ENCODE measurements around the gene TMEM98. TPM values are rescaled to one million over a fixed set of nuclear protein-coding genes. Genes with fewer than 3 reads are reported as not detected.
"Not testable (repeated sequence)": the region's sequence is repeated elsewhere in the genome, so short reads cannot be mapped to it uniquely, and the experiment has no call there.

Gene TMEM98
- total RNA-seq, 2 experiments from 2014 or later = 2.7 to 4.4 TPM

DNA sequence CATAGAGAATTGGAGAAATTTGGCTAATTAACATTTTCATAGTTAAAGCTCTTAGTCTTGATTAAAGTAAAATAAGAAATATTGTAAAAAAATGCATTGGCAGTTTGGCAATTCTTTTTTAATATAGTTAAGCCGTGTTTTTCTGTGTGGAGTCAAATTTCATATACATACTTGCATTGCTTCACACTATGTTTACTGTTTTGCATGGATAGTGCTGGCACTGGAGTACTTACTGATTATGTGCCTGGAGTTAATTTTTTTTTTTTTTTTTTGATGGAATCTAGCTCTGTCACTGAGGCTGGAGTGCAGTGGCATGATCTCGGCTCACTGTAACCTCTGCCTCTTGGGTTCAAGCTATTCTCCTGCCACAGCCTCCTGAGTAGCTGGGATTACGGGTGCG is 8.1 kb upstream of the TMEM98 start:
- H3K27me3 Mint-ChIP-seq; H3K4me3 Mint-ChIP-seq; H3K36me3 Mint-ChIP-seq (ENCODE audit: low read depth); H3K27ac Mint-ChIP-seq; DNase-seq; H3K9me3 Mint-ChIP-seq; POLR2A ChIA-PET: not testable (repeated sequence)
- CTCF ChIA-PET = interaction anchor here (0.7 to 1.4 kb wide), 5 partner anchors 8 to 137 kb away, joined by 3 read pairs; partner anchors contain the start of gene MYO1D
- peaks cover 34% of the 10 kb centered on the region for H3K4me1 Mint-ChIP-seq

DNA sequence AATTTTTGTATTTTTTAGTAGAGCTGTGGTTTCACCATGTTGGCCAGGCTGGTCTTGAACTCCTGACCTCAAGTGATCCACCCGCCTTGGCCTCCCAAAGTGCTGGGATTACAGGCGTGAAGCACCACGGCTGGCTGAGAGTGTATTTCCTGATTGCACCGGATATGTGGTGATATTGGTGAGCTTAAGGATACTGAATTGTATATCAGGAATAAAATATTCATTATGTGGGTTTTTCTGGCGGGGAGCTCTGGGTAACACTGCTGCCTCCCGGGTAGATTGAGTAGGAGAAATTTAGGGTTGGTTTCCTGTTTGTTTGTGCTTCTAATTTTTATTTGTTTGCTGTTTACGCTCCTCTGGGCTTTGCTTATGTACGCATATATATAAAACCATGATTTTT is 7.7 kb upstream of the TMEM98 start:
- Mint-ChIP-seq H3K4me3 (no peak overlapping the region), H3K4me1 (peaks cover 30% of the 10 kb centered on the region), H3K27ac (no peak overlapping the region), H3K36me3 (ENCODE audit: low read depth) (no peaks in the 10 kb centered on the region), H3K9me3 (no peaks in the 10 kb centered on the region), H3K27me3 (peaks cover 1% of the 10 kb centered on the region)
- ChIA-PET CTCF (interaction anchor here (1.0 to 1.4 kb wide), 4 partner anchors 9 to 137 kb away, joined by 3 read pairs; partner anchors contain the start of gene MYO1D), POLR2A (no interaction called here)
- DNase-seq = no peak

DNA sequence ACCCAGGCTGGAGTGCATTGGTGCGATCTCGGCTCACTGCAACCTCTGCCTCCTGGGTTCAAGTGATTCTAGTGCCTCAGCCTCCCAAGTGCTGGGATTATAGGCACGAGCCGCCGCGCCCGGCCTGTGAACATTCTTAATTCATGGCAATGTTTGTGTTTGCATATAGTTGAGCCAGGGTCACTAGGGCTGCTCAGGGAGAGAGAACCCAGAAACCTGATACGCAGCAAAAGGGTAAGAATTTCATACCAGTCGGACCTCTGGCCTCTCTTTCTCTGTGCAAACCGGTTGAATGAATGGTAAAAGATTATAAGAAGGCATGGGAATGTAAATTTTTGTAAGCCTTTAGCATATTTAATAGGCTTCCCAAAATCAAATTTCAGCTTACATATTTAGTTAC is 6.9 kb upstream of the TMEM98 start:
- Mint-ChIP-seq H3K27ac (no peak overlapping the region), H3K36me3 (ENCODE audit: low read depth) (no peaks in the 10 kb centered on the region), H3K9me3 (no peaks in the 10 kb centered on the region), H3K4me3 (no peak overlapping the region), H3K4me1 (peaks cover 23% of the 10 kb centered on the region), H3K27me3 (peaks cover 6% of the 10 kb centered on the region)
- CTCF ChIA-PET = interaction anchor here (1.0 to 1.4 kb wide), 3 partner anchors 11 to 138 kb away, joined by 3 read pairs; partner anchors contain the start of gene MYO1D
- POLR2A ChIA-PET = no interaction called here
- DNase-seq = no peak

GRCh38 chr17:32923905-32924304 is 4.0 kb upstream of the TMEM98 start:
- H3K27me3 Mint-ChIP-seq = peaks cover 19% of the 10 kb centered on the region
- H3K36me3 Mint-ChIP-seq (ENCODE audit: low read depth); POLR2A ChIA-PET; H3K4me1 Mint-ChIP-seq; CTCF ChIA-PET; H3K9me3 Mint-ChIP-seq; H3K27ac Mint-ChIP-seq; DNase-seq; H3K4me3 Mint-ChIP-seq: not testable (repeated sequence)

- CTCF ChIA-PET = no interaction called here
- no peak for DNase-seq
- H3K27ac Mint-ChIP-seq = no peak overlapping the region
- peaks cover 19% of the 10 kb centered on the region for H3K27me3 Mint-ChIP-seq
- no peaks in the 10 kb centered on the region for H3K36me3 Mint-ChIP-seq (ENCODE audit: low read depth)
- no peak overlapping the region for H3K4me3 Mint-ChIP-seq
- POLR2A ChIA-PET = no interaction called here
- no peaks in the 10 kb centered on the region for H3K9me3 Mint-ChIP-seq
- H3K4me1 Mint-ChIP-seq = peaks cover 5% of the 10 kb centered on the region
These were observed 1.8 kb upstream of the TMEM98 start for GRCh38 chr17:32926183-32926582.

DNA sequence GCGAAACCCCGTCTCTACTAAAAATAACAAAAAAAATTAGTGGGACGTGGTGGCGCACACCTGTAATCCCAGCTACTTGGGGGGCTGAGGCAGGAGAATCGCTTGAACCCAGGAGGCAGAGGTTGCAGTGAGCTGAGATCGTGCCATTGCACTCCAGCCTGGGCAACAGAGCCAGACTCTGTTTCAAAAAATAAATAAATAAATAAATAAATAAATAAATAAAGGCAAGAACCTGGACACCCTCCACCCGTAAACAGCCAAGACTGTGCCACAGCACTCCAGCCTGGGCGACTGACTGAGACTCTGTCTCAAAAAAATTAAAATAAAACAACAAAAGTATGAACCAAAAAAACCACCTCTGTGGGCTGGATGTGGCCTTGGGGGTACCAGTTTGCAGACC is 1.2 kb upstream of the TMEM98 start:
- DNase-seq; POLR2A ChIA-PET; H3K36me3 Mint-ChIP-seq (ENCODE audit: low read depth); CTCF ChIA-PET; H3K27ac Mint-ChIP-seq; H3K9me3 Mint-ChIP-seq; H3K4me1 Mint-ChIP-seq; H3K4me3 Mint-ChIP-seq: not testable (repeated sequence)
- peaks cover 25% of the 10 kb centered on the region for H3K27me3 Mint-ChIP-seq

- POLR2A ChIA-PET = interaction anchor here (1.7 to 2.4 kb wide), 2 partner anchors 9 to 12 kb away, joined by 6 to 7 read pairs; no protein-coding TSS in a partner anchor
- CTCF ChIA-PET = interaction anchor here (2.4 kb wide), 1 partner anchor 144 kb away, joined by 6 read pairs; no protein-coding TSS in a partner anchor
- no peak for DNase-seq
- Mint-ChIP-seq H3K27ac (no peak overlapping the region), H3K9me3 (no peaks in the 10 kb centered on the region), H3K4me1 (peaks cover 5% of the 10 kb centered on the region), H3K27me3 (peaks cover 26% of the 10 kb centered on the region), H3K36me3 (ENCODE audit: low read depth) (no peaks in the 10 kb centered on the region), H3K4me3 (peak overlapping the region; percentile 68)
These were observed 691 bp upstream of the TMEM98 start for GRCh38 chr17:32927201-32927723.

DNA sequence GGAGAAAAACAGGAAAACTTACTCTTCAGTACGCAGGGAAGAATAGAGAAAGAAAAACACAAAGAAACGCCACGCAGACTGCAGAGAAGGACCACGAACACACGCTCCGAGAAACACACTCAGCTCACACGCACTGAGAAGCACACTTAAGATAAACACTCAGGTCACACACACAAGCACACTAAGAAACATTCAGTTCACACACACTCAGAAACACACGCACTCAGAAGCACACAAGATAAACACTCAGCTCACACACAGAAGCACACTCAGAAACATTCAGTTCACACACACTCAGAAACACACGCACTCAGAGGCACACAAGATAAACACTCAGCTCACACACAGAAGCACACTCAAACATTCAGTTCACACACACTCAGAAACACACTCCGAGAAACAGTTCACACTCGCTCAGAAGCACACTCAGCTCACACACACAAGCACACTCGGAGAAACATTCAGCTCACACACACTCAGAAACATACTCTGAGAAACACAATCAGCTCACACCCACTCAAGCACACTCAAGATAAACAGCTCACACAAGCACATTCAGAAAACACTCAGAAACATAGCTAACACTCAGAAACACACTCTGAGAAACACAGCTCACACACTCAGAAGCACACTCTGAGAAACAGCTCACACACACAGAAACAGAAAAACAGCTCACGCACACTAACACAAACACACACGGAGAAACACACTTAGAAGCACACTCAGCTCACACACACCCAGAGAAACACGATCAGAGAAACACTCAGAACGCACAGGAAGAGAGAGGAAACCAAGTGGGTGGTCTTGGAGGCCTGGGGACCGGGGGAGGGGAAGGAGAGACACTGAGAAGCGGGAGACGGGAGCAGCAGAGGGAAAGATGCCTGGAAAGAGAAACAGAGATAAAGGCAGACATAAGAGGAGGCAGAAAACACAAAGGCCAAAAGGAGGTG is 908 bp downstream of the TMEM98 start:
- no peak for DNase-seq
- peaks cover 5% of the 10 kb centered on the region for H3K4me1 Mint-ChIP-seq
- H3K4me3 Mint-ChIP-seq = no peak overlapping the region
- ChIA-PET CTCF (interaction anchor here (0.7 to 2.4 kb wide), 4 partner anchors 12 to 146 kb away, joined by 3 to 6 read pairs (median 5); partner anchors contain the start of gene MYO1D), POLR2A (interaction anchor here (0.8 to 2.4 kb wide), 3 partner anchors 11 to 52 kb away, joined by 3 to 7 read pairs (median 6); partner anchors contain the start of gene MYO1D)
- H3K27me3 Mint-ChIP-seq = peaks cover 32% of the 10 kb centered on the region
- H3K36me3 Mint-ChIP-seq (ENCODE audit: low read depth) = no peaks in the 10 kb centered on the region
- no peak overlapping the region for H3K27ac Mint-ChIP-seq
- no peaks in the 10 kb centered on the region for H3K9me3 Mint-ChIP-seq

DNA sequence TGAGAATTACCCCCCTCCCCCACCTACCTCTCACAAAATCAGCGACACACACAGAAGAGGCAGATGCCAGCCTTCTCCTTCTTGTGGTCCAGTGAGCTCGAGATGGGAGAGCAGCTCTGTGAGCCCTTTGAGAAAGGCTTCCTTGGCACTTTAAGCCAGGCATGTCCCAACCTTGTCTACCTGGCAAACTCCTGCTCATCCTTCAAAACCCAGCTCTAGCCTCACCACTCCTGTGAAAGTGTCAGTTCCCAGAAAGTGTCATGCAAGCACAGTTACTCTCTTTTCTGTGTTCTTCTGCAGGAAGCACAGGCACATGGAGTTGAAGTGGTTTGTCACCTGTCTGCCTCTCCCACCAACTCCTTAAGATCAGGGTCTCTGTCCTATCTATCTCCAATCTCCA is 1.6 kb downstream of the TMEM98 start:
- ChIA-PET POLR2A (interaction anchor here (0.8 to 2.4 kb wide), 2 partner anchors 11 to 53 kb away, joined by 3 to 7 read pairs; partner anchors contain the start of gene MYO1D), CTCF (interaction anchor here (1.1 to 2.4 kb wide), 3 partner anchors 20 to 146 kb away, joined by 4 to 6 read pairs (median 6); partner anchors contain the start of gene MYO1D)
- H3K27me3 Mint-ChIP-seq = peaks cover 33% of the 10 kb centered on the region
- no peak overlapping the region for H3K4me3 Mint-ChIP-seq
- H3K27ac Mint-ChIP-seq = no peak overlapping the region
- no peaks in the 10 kb centered on the region for H3K36me3 Mint-ChIP-seq (ENCODE audit: low read depth)
- DNase-seq = no peak
- no peaks in the 10 kb centered on the region for H3K9me3 Mint-ChIP-seq
- peaks cover 5% of the 10 kb centered on the region for H3K4me1 Mint-ChIP-seq

DNA sequence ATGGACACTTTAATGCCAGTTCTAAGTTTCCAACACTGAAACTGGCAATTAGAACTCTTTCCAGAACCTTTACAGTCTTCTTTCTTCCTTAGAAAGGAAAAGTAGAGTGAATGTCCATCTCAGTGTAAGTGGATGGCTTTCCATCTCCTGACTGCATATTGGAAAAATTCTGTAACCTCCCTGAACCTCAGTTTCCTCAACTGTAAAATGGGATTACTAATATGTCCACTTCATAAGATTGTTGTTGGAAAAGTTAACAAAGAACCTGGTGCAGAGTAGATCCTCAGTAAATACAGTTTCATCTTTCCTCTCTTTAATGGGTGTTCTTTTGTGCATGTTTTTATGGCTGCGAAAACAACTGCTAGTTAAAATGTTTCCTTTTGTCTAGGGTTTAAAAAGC is 2.6 kb downstream of the TMEM98 start:
- no peak overlapping the region for H3K4me3 Mint-ChIP-seq
- peaks cover 32% of the 10 kb centered on the region for H3K27me3 Mint-ChIP-seq

GRCh38 chr17:32931686-32932085 is 3.7 kb downstream of the TMEM98 start:
- no peaks in the 10 kb centered on the region for H3K9me3 Mint-ChIP-seq
- H3K36me3 Mint-ChIP-seq (ENCODE audit: low read depth) = no peaks in the 10 kb centered on the region
- DNase-seq = no peak
- H3K4me3 Mint-ChIP-seq = no peak overlapping the region
- no peak overlapping the region for H3K27ac Mint-ChIP-seq
- POLR2A ChIA-PET = no interaction called here
- CTCF ChIA-PET = interaction anchor here (1.0 kb wide), 1 partner anchor 54 kb away, joined by 3 read pairs; the partner anchor contains the start of gene MYO1D
- H3K4me1 Mint-ChIP-seq = peaks cover 5% of the 10 kb centered on the region
- H3K27me3 Mint-ChIP-seq = peaks cover 23% of the 10 kb centered on the region

More for the DNA sequence above, 2.6 kb downstream of the TMEM98 start:
- no peak for DNase-seq
- H3K27ac Mint-ChIP-seq = no peak overlapping the region
- H3K9me3 Mint-ChIP-seq = no peaks in the 10 kb centered on the region
- no peaks in the 10 kb centered on the region for H3K36me3 Mint-ChIP-seq (ENCODE audit: low read depth)
- peaks cover 5% of the 10 kb centered on the region for H3K4me1 Mint-ChIP-seq
- ChIA-PET POLR2A (no interaction called here), CTCF (no interaction called here)

DNA sequence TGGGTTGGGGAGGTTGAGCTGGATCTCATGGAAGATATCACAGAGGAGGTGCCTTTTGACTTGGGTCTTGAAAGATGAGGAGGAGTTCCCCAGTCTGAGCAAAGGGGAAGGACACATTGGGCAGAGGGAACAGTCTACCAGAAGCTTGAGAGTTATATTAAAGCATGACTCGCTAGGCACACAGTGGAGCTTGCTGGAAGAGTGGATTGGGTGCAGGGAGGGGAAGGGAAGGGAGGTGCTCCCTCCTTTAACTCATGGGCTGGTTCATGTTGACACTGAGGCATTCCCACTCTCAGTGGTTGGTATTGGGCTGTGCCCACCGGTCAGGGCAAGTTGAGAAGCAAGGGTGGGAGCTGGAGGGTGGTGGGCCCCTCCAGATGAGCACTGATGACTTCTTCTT is 5.9 kb downstream of the TMEM98 start:
- H3K27me3 Mint-ChIP-seq = peaks cover 19% of the 10 kb centered on the region
- ChIA-PET CTCF (interaction anchor here (1.2 kb wide), 1 partner anchor 56 kb away, joined by 3 read pairs; no protein-coding TSS in a partner anchor), POLR2A (no interaction called here)
- no peaks in the 10 kb centered on the region for H3K9me3 Mint-ChIP-seq
- DNase-seq = no peak
- no peaks in the 10 kb centered on the region for H3K36me3 Mint-ChIP-seq (ENCODE audit: low read depth)
- H3K27ac Mint-ChIP-seq = no peak overlapping the region
- H3K4me3 Mint-ChIP-seq = no peak overlapping the region
- peaks cover 6% of the 10 kb centered on the region for H3K4me1 Mint-ChIP-seq

DNA sequence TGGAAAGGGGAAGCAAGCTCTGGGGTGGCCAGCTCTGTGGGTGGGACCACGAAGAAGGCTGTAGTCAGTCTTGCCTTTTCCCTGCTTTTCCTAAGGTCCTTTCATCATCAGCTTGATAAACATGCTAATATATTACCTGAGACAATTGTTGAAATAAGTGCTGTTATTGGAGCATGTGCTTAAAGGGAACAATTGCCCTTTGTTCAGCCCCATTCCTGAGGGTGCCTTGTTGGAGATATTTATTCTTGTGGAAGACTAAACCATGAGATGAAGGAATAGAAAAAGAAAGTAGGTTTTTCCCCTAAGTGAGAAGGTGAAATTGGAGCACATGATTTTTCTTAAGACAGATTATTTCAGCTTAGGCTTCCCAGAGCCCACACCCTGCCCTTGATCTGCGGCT is 7.8 kb downstream of the TMEM98 start:
- Mint-ChIP-seq H3K4me1 (peaks cover 6% of the 10 kb centered on the region), H3K27ac (no peak overlapping the region), H3K27me3 (peaks cover 19% of the 10 kb centered on the region), H3K36me3 (ENCODE audit: low read depth) (no peaks in the 10 kb centered on the region), H3K9me3 (no peaks in the 10 kb centered on the region), H3K4me3 (no peak overlapping the region)
- no peak for DNase-seq
- ChIA-PET POLR2A (interaction anchor here (1.4 kb wide), 1 partner anchor 26 kb away, joined by 4 read pairs; no protein-coding TSS in a partner anchor), CTCF (interaction anchor here (0.9 to 6.9 kb wide), 10 partner anchors 10 to 167 kb away, joined by 3 to 64 read pairs (median 5); partner anchors contain the start of gene MYO1D)
